Measurements from ENCODE around the gene SARDH. TPM values are rescaled to one million over a fixed set of nuclear protein-coding genes. Genes with fewer than 3 reads are reported as not detected.
A peak's percentile ranks its signal among the peaks of the same experiment; 100 is the strongest.
"Not testable (repeated sequence)": the region's sequence is repeated elsewhere in the genome, so short reads cannot be mapped to it uniquely, and the experiment has no call there.

The SARDH gene
- total RNA-seq, 1 donor from 2014 or later, result 1.3 TPM

- intact Hi-C loops (cut with DNase I), result no loop called here
- DNase-seq (ENCODE audit: low spot score), result peak; percentile 38
Observed at GRCh38 chr9:133762488-133763271, 24.5 kb upstream of the SARDH start.

- peak; percentile 63 for DNase-seq (ENCODE audit: low spot score)
- intact Hi-C loops (cut with DNase I), result no loop called here
Observed at GRCh38 chr9:133761641-133762248, 23.6 kb upstream of the SARDH start.

- intact Hi-C loops (cut with DNase I), result no loop called here
- DNase-seq (ENCODE audit: low spot score), result peak; percentile 57
Observed at GRCh38 chr9:133760713-133761290, 22.6 kb upstream of the SARDH start.

GRCh38 chr9:133759946-133760345 is 21.8 kb upstream of the SARDH start:
- peak; percentile 55 for DNase-seq (ENCODE audit: low spot score)
- intact Hi-C loops (cut with DNase I), result no loop called here

- DNase-seq (ENCODE audit: low spot score), result peak; percentile 75
- intact Hi-C loops (cut with DNase I), result no loop called here
Observed at GRCh38 chr9:133759146-133759900, 21.2 kb upstream of the SARDH start.

- intact Hi-C loops (cut with DNase I), result no loop called here
- DNase-seq (ENCODE audit: low spot score), result peak; percentile 53
Observed at GRCh38 chr9:133758228-133758627, 20.1 kb upstream of the SARDH start.

GRCh38 chr9:133754688-133755227 is 16.6 kb upstream of the SARDH start:
- peak; percentile 33 for DNase-seq (ENCODE audit: low spot score)
- intact Hi-C loops (cut with DNase I), result no loop called here

- DNase-seq (ENCODE audit: low spot score), result no peak
Observed at GRCh38 chr9:133754187-133754586, 16.0 kb upstream of the SARDH start.

GRCh38 chr9:133752739-133753446 is 14.7 kb upstream of the SARDH start:
- no peak for DNase-seq (ENCODE audit: low spot score)
- intact Hi-C loops (cut with DNase I), result no loop called here

More at GRCh38 chr9:133754187-133754586, 16.0 kb upstream of the SARDH start:
- intact Hi-C loops (cut with DNase I), result no loop called here

GRCh38 chr9:133750982-133751649 is 13.0 kb upstream of the SARDH start:
- intact Hi-C loops (cut with DNase I), result no loop called here
- peak; percentile 39 for DNase-seq (ENCODE audit: low spot score)

- intact Hi-C loops (cut with DNase I), result no loop called here
- no peak for DNase-seq (ENCODE audit: low spot score)
Observed at GRCh38 chr9:133747309-133747708, 9.2 kb upstream of the SARDH start.

GRCh38 chr9:133744528-133744927 is 6.4 kb upstream of the SARDH start:
- DNase-seq (ENCODE audit: low spot score); intact Hi-C loops (cut with DNase I): not testable (repeated sequence)

GRCh38 chr9:133742849-133743444 is 4.8 kb upstream of the SARDH start:
- intact Hi-C loops (cut with DNase I), result no loop called here
- DNase-seq (ENCODE audit: low spot score), result peak; percentile 90

GRCh38 chr9:133742251-133742650 is 4.1 kb upstream of the SARDH start:
- intact Hi-C loops (cut with DNase I), result no loop called here
- DNase-seq (ENCODE audit: low spot score), result no peak

GRCh38 chr9:133741716-133742115 is 3.6 kb upstream of the SARDH start:
- DNase-seq (ENCODE audit: low spot score), result no peak
- intact Hi-C loops (cut with DNase I), result no loop called here

GRCh38 chr9:133740911-133741310 is 2.8 kb upstream of the SARDH start:
- intact Hi-C loops (cut with DNase I), result no loop called here
- DNase-seq (ENCODE audit: low spot score), result no peak

- DNase-seq (ENCODE audit: low spot score), result peak; percentile 70
- intact Hi-C loops (cut with DNase I), result no loop called here
Observed at GRCh38 chr9:133739408-133740280, 1.5 kb upstream of the SARDH start.
